ENCODE data around the gene MNT. TPM values are rescaled to one million over a fixed set of nuclear protein-coding genes. Genes with fewer than 3 reads are reported as not detected.

MNT gene
- polyA plus RNA-seq, 2 of the 4 experiments (the other 2 are of a cell fraction): 4.5 to 25.9 TPM

- CTCF ChIA-PET: interaction anchor here (0.6 to 24.9 kb wide), 7 partner anchors 11 to 57 kb away, joined by 3 to 1099 read pairs (median 6); partner anchors contain the start of gene MNT
- Histone ChIP-seq H3K4me1 (peaks cover 56% of the 10 kb centered on the region), H3K4me3 (peak overlapping the region; percentile 66), H3K27ac (peak overlapping the region; percentile 97 to 99), H3K4me2 (peak overlapping the region; percentile 99), H3K9me3 (no peaks in the 10 kb centered on the region)
- WGBS (ENCODE audit: missing lambda C conversion rate): 51% methylated on average over 14 of the region's 53 CpGs
- POLR2A ChIA-PET: interaction anchor here (0.8 to 3.5 kb wide), 8 partner anchors 8 to 91 kb away, joined by 4 to 51 read pairs (median 16); partner anchors contain the start of genes MNT, SMG6, SRR and TSR1
- peak; percentile 91; the same call in 1 of the 2 replicates for TF ChIP-seq TFCP2L1 (CRISPR knock-in tag; IDR thresholded peaks at IDR 0.05)
- TF ChIP-seq POLR2AphosphoS2 (conservative IDR thresholded peaks at IDR 0.05; ENCODE audit: low read length): peak; percentile 88
- peak; percentile 75 for TF ChIP-seq FOSB (CRISPR knock-in tag; IDR thresholded peaks at IDR 0.05)
- TF ChIP-seq, protein P1, sequence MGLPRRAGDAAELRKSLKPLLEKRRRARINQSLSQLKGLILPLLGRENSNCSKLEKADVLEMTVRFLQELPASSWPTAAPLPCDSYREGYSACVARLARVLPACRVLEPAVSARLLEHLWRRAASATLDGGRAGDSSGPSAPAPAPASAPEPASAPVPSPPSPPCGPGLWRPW (IDR thresholded peaks at IDR 0.05): no peak
- TF ChIP-seq CBX8 (IDR thresholded peaks at IDR 0.05): no peak
- 0 out of 2 replicates have a peak, but pooled peaks have one; percentile 63 for TF ChIP-seq HOXA7 (CRISPR knock-in tag; IDR thresholded peaks at IDR 0.05)
- peak in 1 of 2 experiments; percentile 33; a peak in 1 of 5 replicates for TF ChIP-seq JUN (IDR thresholded peaks at IDR 0.05)
- TF ChIP-seq EP300 (IDR thresholded peaks at IDR 0.05): 0 out of 5 replicates have a peak, but pooled peaks of 1 of the 2 experiments have one; percentile 4
- TF ChIP-seq RARB (CRISPR knock-in tag; IDR thresholded peaks at IDR 0.05): peak; percentile 29; the same call in 1 of the 2 replicates
- TF ChIP-seq POLR2A (IDR thresholded peaks at IDR 0.05; ENCODE audit: low read length): peak; percentile 1; the same call in 1 of the 2 replicates
- TF ChIP-seq RCOR1 (IDR thresholded peaks at IDR 0.05; ENCODE audit: low read depth, low read length): no peak
- TF ChIP-seq, protein P2, sequence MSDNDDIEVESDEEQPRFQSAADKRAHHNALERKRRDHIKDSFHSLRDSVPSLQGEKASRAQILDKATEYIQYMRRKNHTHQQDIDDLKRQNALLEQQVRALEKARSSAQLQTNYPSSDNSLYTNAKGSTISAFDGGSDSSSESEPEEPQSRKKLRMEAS (IDR thresholded peaks at IDR 0.05): no peak
- no peak for TF ChIP-seq ZNF302 (CRISPR knock-in tag; IDR thresholded peaks at IDR 0.05)
- TF ChIP-seq EHF (CRISPR knock-in tag; IDR thresholded peaks at IDR 0.05): no peak
- TF ChIP-seq CHD2 (IDR thresholded peaks at IDR 0.05; ENCODE audit: low read length, partially characterized antibody): no peak
- TF ChIP-seq KDM1A (IDR thresholded peaks at IDR 0.05; ENCODE audit: low read depth): no peak
- DNase-seq (ENCODE audit: low read depth in 1 of 2, low spot score in 1 of 2): no peak
- FAIRE-seq: no peak
- no peak; a peak in 2 of 6 replicates for ATAC-seq
These were observed 6.7 kb downstream of the MNT start for GRCh38 chr17:2393954-2394749.

DNA sequence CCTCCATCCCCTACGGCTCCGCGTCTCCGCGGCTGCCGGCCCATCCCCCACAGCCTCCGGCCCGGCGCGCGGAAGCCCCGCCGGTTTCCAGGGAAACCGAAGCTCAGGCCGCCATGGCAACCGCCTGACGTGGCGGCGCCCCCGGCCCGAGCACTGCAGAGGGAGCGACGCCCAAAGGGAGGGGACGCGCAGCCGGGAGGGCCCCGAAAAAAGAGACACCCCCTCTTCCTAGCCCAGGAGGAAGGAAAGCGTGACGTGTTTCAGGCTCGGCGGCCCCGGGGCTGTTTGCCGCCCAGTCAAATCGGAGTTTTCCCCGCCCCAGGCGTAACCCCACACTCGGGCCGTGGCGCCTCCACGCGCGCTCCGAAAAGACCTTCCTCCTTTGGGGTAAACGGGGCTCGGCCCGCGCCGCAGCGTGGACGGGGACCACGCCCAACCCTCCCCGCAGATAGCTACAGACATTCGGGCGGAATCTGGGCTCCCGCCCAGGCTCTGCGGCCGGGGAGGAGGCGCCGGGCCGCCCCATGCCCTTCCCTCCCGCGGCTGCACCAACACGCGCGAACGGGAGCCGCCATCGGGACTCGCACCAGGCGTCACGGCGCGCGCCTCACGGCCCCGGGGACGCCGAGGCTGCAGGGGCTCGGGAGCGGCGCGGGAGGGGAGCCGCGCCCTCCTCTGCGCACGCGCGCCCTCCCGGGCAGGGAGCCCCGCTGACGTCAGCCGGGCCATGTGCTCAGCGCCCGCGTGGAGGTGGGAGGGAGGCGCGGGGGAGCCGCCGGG is 7.5 kb downstream of the MNT start:
- H3K4me3 ChIP-seq: peak overlapping the region; percentile 66
- H3K27ac ChIP-seq: peak overlapping the region; percentile 97 to 99
- H3K9me3 ChIP-seq: no peaks in the 10 kb centered on the region
- H3K4me2 ChIP-seq: peak overlapping the region; percentile 99
- WGBS (ENCODE audit: missing lambda C conversion rate): under 1% methylated on average over 35 of the region's 99 CpGs
- CTCF ChIA-PET: interaction anchor here (0.6 to 24.9 kb wide), 10 partner anchors 8 to 126 kb away, joined by 3 to 1099 read pairs (median 4); partner anchors contain the start of gene MNT
- DNase-seq (ENCODE audit: low read depth in 1 of 2, low spot score in 1 of 2) (peak; percentile 81 to 94), ATAC-seq (peak; percentile 16), FAIRE-seq (no peak)
- POLR2A ChIA-PET: interaction anchor here (0.6 to 3.5 kb wide), 15 partner anchors 8 to 352 kb away, joined by 3 to 51 read pairs (median 6); partner anchors contain the start of genes MNT, SMG6, SRR and TSR1
- peaks cover 51% of the 10 kb centered on the region for H3K4me1 ChIP-seq
- TF ChIP-seq EHMT2 (IDR thresholded peaks at IDR 0.05; ENCODE audit: low read depth) (no peak), HOXB13 (CRISPR knock-in tag; IDR thresholded peaks at IDR 0.05; ENCODE audit: low read depth) (peak; percentile 55; the same call in 1 of the 2 replicates), HEYL (CRISPR knock-in tag; IDR thresholded peaks at IDR 0.05) (no peak), ZFP36 (IDR thresholded peaks at IDR 0.05; ENCODE audit: borderline replicate concordance, partially characterized antibody) (no peak), JUN (IDR thresholded peaks at IDR 0.05) (peak; percentile 81 to 84; a peak in 4 of 5 replicates), HOXB5 (CRISPR knock-in tag; IDR thresholded peaks at IDR 0.05) (peak; percentile 83), MAFK (IDR thresholded peaks at IDR 0.05; ENCODE audit: partially characterized antibody) (no peak), ELK1 (IDR thresholded peaks at IDR 0.05; ENCODE audit: low read depth, low read length) (no peak), RFX5 (IDR thresholded peaks at IDR 0.05) (no peak), GATA3 (IDR thresholded peaks at IDR 0.05; ENCODE audit: borderline replicate concordance) (no peak; the same call in 1 of the 2 replicates), RNF2 (IDR thresholded peaks at IDR 0.05; ENCODE audit: borderline replicate concordance, low read depth) (no peak), TFCP2L1 (CRISPR knock-in tag; IDR thresholded peaks at IDR 0.05) (peak; percentile 95), EHF (CRISPR knock-in tag; IDR thresholded peaks at IDR 0.05) (peak; percentile 85; the same call in 1 of the 2 replicates), SMC3 (IDR thresholded peaks at IDR 0.05) (no peak), CBX2 (IDR thresholded peaks at IDR 0.05; ENCODE audit: borderline replicate concordance, low read depth) (no peak), RARB (CRISPR knock-in tag; IDR thresholded peaks at IDR 0.05) (peak; percentile 75; the same call in 1 of the 2 replicates), JUNB (IDR thresholded peaks at IDR 0.05) (no peak), HOXA7 (CRISPR knock-in tag; IDR thresholded peaks at IDR 0.05) (peak; percentile 95), POLR2AphosphoS2 (conservative IDR thresholded peaks at IDR 0.05; ENCODE audit: low read length) (no peak; the same call in 1 of the 2 replicates), FOXS1 (CRISPR knock-in tag; IDR thresholded peaks at IDR 0.05) (0 out of 2 replicates have a peak, but pooled peaks have one; percentile 40), KDM1A (IDR thresholded peaks at IDR 0.05; ENCODE audit: low read depth) (no peak), ZNF302 (CRISPR knock-in tag; IDR thresholded peaks at IDR 0.05) (no peak), EP300 (IDR thresholded peaks at IDR 0.05) (peak in 1 of 2 experiments; percentile 33; a peak in 2 of 5 replicates)
- TF ChIP-seq, protein P1 (IDR thresholded peaks at IDR 0.05): no peak
- TF ChIP-seq, protein P3, sequence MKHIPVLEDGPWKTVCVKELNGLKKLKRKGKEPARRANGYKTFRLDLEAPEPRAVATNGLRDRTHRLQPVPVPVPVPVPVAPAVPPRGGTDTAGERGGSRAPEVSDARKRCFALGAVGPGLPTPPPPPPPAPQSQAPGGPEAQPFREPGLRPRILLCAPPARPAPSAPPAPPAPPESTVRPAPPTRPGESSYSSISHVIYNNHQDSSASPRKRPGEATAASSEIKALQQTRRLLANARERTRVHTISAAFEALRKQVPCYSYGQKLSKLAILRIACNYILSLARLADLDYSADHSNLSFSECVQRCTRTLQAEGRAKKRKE (CRISPR knock-in tag; IDR thresholded peaks at IDR 0.05; ENCODE audit: low read depth): peak; percentile 71; the same call in 1 of the 2 replicates
